GM12872 (cell line): ENCODE data around the gene C4orf36.

Experiments
- CTCF ChIP-seq: IDR thresholded peaks from 3 replicates; pipeline ENCODE4 v1.5.1; 2011; ENCODE audit warnings: low read depth, mild to moderate bottlenecking, low read length, moderate library complexity; ENCODE audit not compliant: insufficient read depth

The C4orf36 gene

GRCh38 chr4:86934771-86935565, 42.7 kb upstream of the C4orf36 start, which contains the start of gene AFF1:
Gene AFF1 (plus strand): TSS chr4:86935011. CDS start chr4:86948534, 13,523 bp downstream.
- TF ChIP-seq CTCF, result 0 out of 3 replicates have a peak, but pooled peaks have one; percentile 22

GRCh38 chr4:86934147-86934770, 42.0 kb upstream of the C4orf36 start:
- no peak for TF ChIP-seq CTCF

- no peak for TF ChIP-seq CTCF
These were observed 36.4 kb upstream of the C4orf36 start for GRCh38 chr4:86928400-86929255.

- TF ChIP-seq CTCF, result no peak
These were observed 35.7 kb upstream of the C4orf36 start for GRCh38 chr4:86927843-86928395.

GRCh38 chr4:86926435-86927086, 34.3 kb upstream of the C4orf36 start:
- no peak for TF ChIP-seq CTCF

- TF ChIP-seq CTCF, result no peak
These were observed 32.6 kb upstream of the C4orf36 start for GRCh38 chr4:86924811-86925210.
